GM12878 (cell line): Measurements from ENCODE around the gene SCRG1. TPM values are rescaled to one million over a fixed set of nuclear protein-coding genes. Genes with fewer than 3 reads are reported as not detected.

Source experiments
- ATAC-seq: fragments of 200-7000 bp; cut with Tn5 transposase; 3 replicates; pipeline ENCODE4 v1.9.1; 2020; ENCODE audit warnings: mild to moderate bottlenecking, moderate library complexity
- BruUV-seq: library from RNA; stranded (reverse); fragments of 400-500 nt; replicated peaks from 2 replicates; lab custom pipeline; 2021; lab: Mats Ljungman, UMichigan
- CTCF ChIA-PET: fragments of 300-600 bp; sonication (Branson Sonifier 250); formaldehyde crosslinking; extraction: SDS; loops from one replicate; lab custom pipeline; 2021; ENCODE audit warnings: inconsistent platforms; lab: Yijun Ruan, JAX
- POLR2A ChIA-PET: fragments of 350-600 bp; formaldehyde crosslinking; extraction: SDS; loops from one replicate; lab custom pipeline; 2021; ENCODE audit warnings: inconsistent platforms; lab: Charles Lee
- RAD21 ChIA-PET: fragments of 300-600 bp; sonication (Branson Sonifier 250); formaldehyde crosslinking; loops from one replicate; lab custom pipeline; 2023; ENCODE audit warnings: antibody characterized with exemption; ENCODE audit not compliant: unreplicated experiment; lab: Charles Lee
- SMC1A ChIA-PET: fragments of 300-600 bp; sonication (Branson Sonifier 250); formaldehyde crosslinking; loops from one replicate; lab custom pipeline; 2023; ENCODE audit not compliant: unreplicated experiment, uncharacterized antibody; lab: Charles Lee
- DNase-seq: peaks from one replicate; pipeline ENCODE4 v3.0.0-alpha.2; 2011; ENCODE audit warnings: low read depth, low spot score
- FAIRE-seq: peaks from 3 replicates; lab custom pipeline; 2011; peaks lifted over from hg19 to GRCh38; lab: Jason Lieb, UNC
- H2AFZ ChIP-seq: 2 replicates; pipeline ENCODE4 v1.6.0; 2011; ENCODE audit warnings: low read depth, low read length, control low read depth; ENCODE audit not compliant: control insufficient read depth
- H3K27ac ChIP-seq: 2 replicates; pipeline ENCODE4 v1.5.1; 2011; ENCODE audit warnings: control low read depth; ENCODE audit not compliant: control insufficient read depth, insufficient read depth
- H3K27me3 ChIP-seq, 2 experiments: replicated peaks in 1 of 2; 2 replicates each; pipeline versions ENCODE4 v1.6.0 to v1.6.1; 2011; ENCODE audit warnings: low read length in 1 of 2; ENCODE audit not compliant: control insufficient read depth in 2 of 2, insufficient read depth in 2 of 2
- H3K36me3 ChIP-seq, 2 experiments: 2 replicates each; pipeline ENCODE4 v1.5.1; 2011; ENCODE audit warnings: low read length in 1 of 2; ENCODE audit not compliant: control insufficient read depth in 2 of 2, insufficient read depth in 2 of 2
- H3K4me1 ChIP-seq: 2 replicates; pipeline ENCODE4 v1.6.1; 2011; ENCODE audit warnings: mild to moderate bottlenecking, low read length, moderate library complexity, mixed read lengths; ENCODE audit not compliant: control insufficient read depth, insufficient read depth
- H3K4me2 ChIP-seq: 2 replicates; pipeline ENCODE4 v1.6.0; 2011; ENCODE audit warnings: control low read depth; ENCODE audit not compliant: control insufficient read depth, insufficient read depth
- H3K4me3 ChIP-seq: fragments of 200-600 bp; sonication (generic); 2 replicates; pipeline ENCODE4 v1.5.1; 2016
- H3K79me2 ChIP-seq: 2 replicates; pipeline ENCODE4 v1.6.0; 2011; ENCODE audit warnings: low read length; ENCODE audit not compliant: control insufficient read depth, insufficient read depth
- H3K9ac ChIP-seq: 2 replicates; pipeline ENCODE4 v1.8.0; 2011; ENCODE audit warnings: low read length, control low read depth, mixed read lengths; ENCODE audit not compliant: control insufficient read depth, insufficient read depth
- H3K9me3 ChIP-seq: replicated peaks from 3 replicates; pipeline ENCODE4 v1.5.1; 2011; ENCODE audit warnings: mild to moderate bottlenecking, low read length; ENCODE audit not compliant: control insufficient read depth, insufficient read depth
- H4K20me1 ChIP-seq: 2 replicates; pipeline ENCODE4 v1.6.0; 2011; ENCODE audit not compliant: control insufficient read depth, insufficient read depth
- ATF2 ChIP-seq: IDR thresholded peaks from 2 replicates; pipeline ENCODE4 v1.6.1; 2012; ENCODE audit warnings: low read length, inconsistent platforms
- POU2F2 ChIP-seq: IDR thresholded peaks from 3 replicates; pipeline ENCODE4 v1.6.1; 2011; ENCODE audit warnings: low read depth, mild to moderate bottlenecking, low read length, borderline replicate concordance
- REST ChIP-seq: IDR thresholded peaks from 2 replicates; pipeline ENCODE4 v1.6.1; 2012; ENCODE audit warnings: mild to moderate bottlenecking, low read depth, low read length
- SIX5 ChIP-seq: IDR thresholded peaks from 2 replicates; pipeline ENCODE4 v1.6.1; 2011; ENCODE audit warnings: mild to moderate bottlenecking, low read depth, low read length, moderate library complexity; ENCODE audit not compliant: severe bottlenecking
- TARDBP ChIP-seq: IDR thresholded peaks from 2 replicates; pipeline ENCODE4 v1.6.1; 2016; ENCODE audit warnings: borderline replicate concordance
- YY1 ChIP-seq: IDR thresholded peaks from 2 replicates; pipeline ENCODE4 v1.6.1; 2011; ENCODE audit warnings: low read depth, mild to moderate bottlenecking, low read length
- WGBS: methylation state at CpG from one replicate; pipeline ENCODE4 v1.1.6; 2016; ENCODE audit warnings: low lambda C conversion rate; ENCODE audit not compliant: insufficient replicate concordance, insufficient coverage; ENCODE audit errors: missing lambda C conversion rate; 5-methylcytosine and 5-hydroxymethylcytosine counted together
- in situ Hi-C: fragments of 300-500 bp; cut with MboI; formaldehyde crosslinking; loops from 9 replicates; pipeline ENCODE4 v1.14.3; 2018; ENCODE audit warnings: mixed read lengths
- intact Hi-C: fragments of 100-400 bp; cut with micrococcal nuclease; formaldehyde crosslinking; loops from one replicate; pipeline ENCODE4 v1.14.2; 2022; ENCODE audit not compliant: unreplicated experiment
- polyA plus RNA-seq, 11 experiments: library from polyadenylated mRNA; depleted of rRNA in 4 of 11; unstranded in 6 of 11; stranded (reverse) in 5 of 11; fragments of >200 nt; fragmentation: Nextera tagmentation in 4 of 11; fragmentation: Illumina TruSeq in 1 of 11; extraction: Ambion mirVana in 4 of 11; extraction: Trizol in 1 of 11; gene quantifications; 1 replicate in 1 of 11; 2 replicates in 10 of 11; pipeline versions ENCODE4 v1.2.1 to v1.2.3, GENCODE V29; 2011 to 2016; ENCODE audit warnings: inconsistent platforms in 2 of 11, missing spikeins in 2 of 11, low read depth in 1 of 11
- total RNA-seq, 4 experiments: library from RNA; depleted of rRNA in 3 of 4; stranded (reverse); fragments of >200 nt in 3 of 4; fragmentation: Illumina TruSeq in 1 of 4; extraction: Trizol in 1 of 4; gene quantifications; 2 replicates each; pipeline versions ENCODE4 v1.2.1 to v1.2.3, GENCODE V29; 2013 to 2021

Gene SCRG1
- total and polyA plus RNA-seq, 10 of the 15 experiments (the other 5 are each of a cell fraction or from before 2014, with no cell fraction given), result 0.02 to 0.58 (median 0.54) TPM; not detected in 7

GRCh38 chr4:173426064-173426463 lies 27.1 kb upstream of the SCRG1 start:
- no peaks in the 10 kb centered on the region for H3K27me3 ChIP-seq
- no peak for DNase-seq
- SMC1A ChIA-PET, result no interaction called here
- intact Hi-C loops, result no loop called here
- no peak for TF ChIP-seq YY1
- TF ChIP-seq, all 136 proteins: peak for 0
- Histone ChIP-seq H4K20me1 (no peaks in the 10 kb centered on the region), H3K9me3 (no peaks in the 10 kb centered on the region), H3K4me3 (no peak overlapping the region), H3K9ac (no peak overlapping the region), H3K36me3 (no peaks in the 10 kb centered on the region), H2AFZ (no peak overlapping the region), H3K4me2 (no peak overlapping the region), H3K27ac (no peak overlapping the region), H3K79me2 (no peaks in the 10 kb centered on the region), H3K4me1 (no peaks in the 10 kb centered on the region)
- FAIRE-seq (no peak), ATAC-seq (no peak)
- CTCF ChIA-PET, result interaction anchor here (0.7 to 1.7 kb wide), 3 partner anchors 10 to 413 kb away, joined by 3 to 6 read pairs (median 5); no protein-coding TSS in a partner anchor
- BruUV-seq, result no TSS peak
- RAD21 ChIA-PET, result interaction anchor here (1.2 kb wide), 1 partner anchor 125 kb away, joined by 3 read pairs; no protein-coding TSS in a partner anchor
- 48% methylated on average over 2 of the region's 2 CpGs for WGBS
- POLR2A ChIA-PET, result no interaction called here
- in situ Hi-C loops, result loop anchor here (10.0 kb wide), 1 partner anchor 69 kb away; no protein-coding TSS in a partner anchor

- CTCF ChIA-PET, result interaction anchor here (0.7 to 1.9 kb wide), 9 partner anchors 9 to 412 kb away, joined by 3 to 9 read pairs (median 5); no protein-coding TSS in a partner anchor
- Histone ChIP-seq H4K20me1 (no peaks in the 10 kb centered on the region), H2AFZ (no peak overlapping the region), H3K27ac (no peak overlapping the region), H3K36me3 (no peaks in the 10 kb centered on the region), H3K79me2 (no peaks in the 10 kb centered on the region), H3K4me3 (no peak overlapping the region), H3K27me3 (no peaks in the 10 kb centered on the region), H3K9ac (no peak overlapping the region), H3K4me2 (no peak overlapping the region), H3K9me3 (no peaks in the 10 kb centered on the region), H3K4me1 (no peaks in the 10 kb centered on the region)
- WGBS, result 67% methylated on average over 2 of the region's 2 CpGs
- RAD21 ChIA-PET, result interaction anchor here (1.2 kb wide), 1 partner anchor 124 kb away, joined by 3 read pairs; no protein-coding TSS in a partner anchor
- POLR2A ChIA-PET, result no interaction called here
- intact Hi-C loops (loop anchor here (5.0 kb wide), 1 partner anchor 892 kb away; no protein-coding TSS in a partner anchor), in situ Hi-C loops (loop anchor here (10.0 kb wide), 1 partner anchor 70 kb away; no protein-coding TSS in a partner anchor)
- SMC1A ChIA-PET, result interaction anchor here (1.4 kb wide), 1 partner anchor 23 kb away, joined by 4 read pairs; no protein-coding TSS in a partner anchor
- no peak for DNase-seq
- ATAC-seq, result no peak
- BruUV-seq, result no TSS peak
- FAIRE-seq, result no peak
- TF ChIP-seq SIX5 (no peak), TARDBP (no peak), REST (no peak), ATF2 (no peak), POU2F2 (no peak)
Observed at GRCh38 chr4:173424899-173425805, 26.2 kb upstream of the SCRG1 start.
